Calu3 (cell line): ENCODE results near the gene IL6. TPM values are rescaled to one million over a fixed set of nuclear protein-coding genes. Genes with fewer than 3 reads are reported as not detected.
"Not testable (repeated sequence)": the region's sequence is repeated elsewhere in the genome, so short reads cannot be mapped to it uniquely, and the experiment has no call there.

Experiments
- BruUV-seq: library from RNA; stranded (reverse); fragments of 400-500 nt; replicated peaks from 2 replicates; lab custom pipeline; 2021; lab: Mats Ljungman, UMichigan
- CTCF ChIA-PET: fragments of 300-600 bp; sonication (Branson Sonifier 250); formaldehyde crosslinking; loops from one replicate; lab custom pipeline; 2022; ENCODE audit warnings: antibody characterized with exemption; lab: Charles Lee
- DNase-seq: peaks from one replicate; pipeline ENCODE4 v3.0.0; 2022
- H3K27ac Mint-ChIP-seq: one replicate; pipeline ENCODE4 v1.8.0; 2022; ENCODE audit warnings: mixed read lengths; ENCODE audit not compliant: unreplicated experiment
- H3K27me3 Mint-ChIP-seq: one replicate; pipeline ENCODE4 v1.8.0; 2022; ENCODE audit warnings: mixed read lengths; ENCODE audit not compliant: unreplicated experiment
- H3K36me3 Mint-ChIP-seq: one replicate; pipeline ENCODE4 v1.8.0; 2022; ENCODE audit warnings: mild to moderate bottlenecking, moderate library complexity, mixed read lengths; ENCODE audit not compliant: insufficient read depth, unreplicated experiment
- H3K4me1 Mint-ChIP-seq: one replicate; pipeline ENCODE4 v1.8.0; 2022; ENCODE audit warnings: mild to moderate bottlenecking, low read depth, mixed read lengths; ENCODE audit not compliant: unreplicated experiment
- H3K4me3 Mint-ChIP-seq: one replicate; pipeline ENCODE4 v1.8.0; 2022; ENCODE audit warnings: mild to moderate bottlenecking, low read depth, moderate library complexity, mixed read lengths; ENCODE audit not compliant: unreplicated experiment
- H3K9me3 Mint-ChIP-seq: one replicate; pipeline ENCODE4 v1.8.0; 2022; ENCODE audit warnings: low read depth, mixed read lengths; ENCODE audit not compliant: unreplicated experiment
- intact Hi-C: fragments of 100-400 bp; cut with micrococcal nuclease; formaldehyde crosslinking; loops from one replicate; pipeline ENCODE4 v1.10.0; 2022; ENCODE audit not compliant: unreplicated experiment
- total RNA-seq: library from RNA; stranded (reverse); gene quantifications from 2 replicates; pipeline ENCODE4 v1.2.3, GENCODE V29; 2022
- TF ChIP-seq, protein P1 (sequence below): fragments of 200-600 bp; IDR thresholded peaks from one replicate; pipeline ENCODE4 v1.8.0; 2022; ENCODE audit warnings: antibody characterized with exemption; ENCODE audit not compliant: unreplicated experiment

IL6 gene
- total RNA-seq, 1 experiment from 2014 or later = 20.7 TPM

DNA sequence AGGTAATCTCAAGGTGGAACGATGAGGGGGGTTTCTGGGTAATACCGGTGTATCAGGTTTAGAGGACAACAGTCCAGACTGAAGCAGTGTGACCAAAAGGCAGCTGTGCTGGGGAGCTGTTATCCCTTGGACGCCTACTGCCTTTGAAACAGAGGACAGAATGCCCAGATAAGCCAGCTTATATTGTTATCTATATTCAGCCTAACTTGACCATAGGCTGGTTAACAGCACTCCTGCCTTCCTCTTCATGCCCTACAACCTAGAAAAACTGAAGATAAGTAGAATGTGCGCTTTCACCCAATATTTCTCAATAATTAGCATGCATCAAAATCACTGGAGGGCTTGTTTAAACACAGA lies 44.9 kb downstream of the IL6 start:
- no peaks in the 10 kb centered on the region for H3K9me3 Mint-ChIP-seq
- no peak for DNase-seq
- CTCF ChIA-PET = interaction anchor here (0.9 to 1.1 kb wide), 2 partner anchors 39 to 352 kb away, joined by 3 read pairs; no protein-coding TSS in a partner anchor
- no peak overlapping the region for H3K27ac Mint-ChIP-seq
- peaks cover 32% of the 10 kb centered on the region for H3K27me3 Mint-ChIP-seq
- H3K4me1 Mint-ChIP-seq = no peaks in the 10 kb centered on the region
- BruUV-seq = no TSS peak
- TF ChIP-seq, protein P1, sequence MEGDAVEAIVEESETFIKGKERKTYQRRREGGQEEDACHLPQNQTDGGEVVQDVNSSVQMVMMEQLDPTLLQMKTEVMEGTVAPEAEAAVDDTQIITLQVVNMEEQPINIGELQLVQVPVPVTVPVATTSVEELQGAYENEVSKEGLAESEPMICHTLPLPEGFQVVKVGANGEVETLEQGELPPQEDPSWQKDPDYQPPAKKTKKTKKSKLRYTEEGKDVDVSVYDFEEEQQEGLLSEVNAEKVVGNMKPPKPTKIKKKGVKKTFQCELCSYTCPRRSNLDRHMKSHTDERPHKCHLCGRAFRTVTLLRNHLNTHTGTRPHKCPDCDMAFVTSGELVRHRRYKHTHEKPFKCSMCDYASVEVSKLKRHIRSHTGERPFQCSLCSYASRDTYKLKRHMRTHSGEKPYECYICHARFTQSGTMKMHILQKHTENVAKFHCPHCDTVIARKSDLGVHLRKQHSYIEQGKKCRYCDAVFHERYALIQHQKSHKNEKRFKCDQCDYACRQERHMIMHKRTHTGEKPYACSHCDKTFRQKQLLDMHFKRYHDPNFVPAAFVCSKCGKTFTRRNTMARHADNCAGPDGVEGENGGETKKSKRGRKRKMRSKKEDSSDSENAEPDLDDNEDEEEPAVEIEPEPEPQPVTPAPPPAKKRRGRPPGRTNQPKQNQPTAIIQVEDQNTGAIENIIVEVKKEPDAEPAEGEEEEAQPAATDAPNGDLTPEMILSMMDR = no peak
- H3K36me3 Mint-ChIP-seq = no peaks in the 10 kb centered on the region
- H3K4me3 Mint-ChIP-seq = no peak overlapping the region
- intact Hi-C loops = no loop called here

DNA sequence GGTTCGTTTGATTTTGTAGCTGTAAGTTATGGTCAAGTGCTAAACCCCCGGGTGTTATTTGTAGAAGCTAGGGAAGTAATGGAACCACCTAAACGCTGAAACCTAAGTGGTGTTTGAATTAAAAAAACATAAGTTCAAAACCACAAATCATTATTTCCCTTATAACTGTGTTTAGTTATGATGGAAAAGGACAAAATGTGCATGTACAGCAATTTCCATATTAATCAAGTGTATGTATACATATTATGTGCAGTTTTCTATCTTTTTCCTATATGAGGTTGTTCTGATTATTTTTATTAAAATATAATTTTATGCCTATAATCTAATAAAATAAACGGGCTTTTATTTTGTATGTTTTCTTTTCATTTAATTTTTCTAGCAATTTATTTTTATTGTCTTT lies 45.9 kb downstream of the IL6 start:
- no TSS peak for BruUV-seq
- DNase-seq = no peak
- no peaks in the 10 kb centered on the region for H3K4me1 Mint-ChIP-seq
- no peaks in the 10 kb centered on the region for H3K9me3 Mint-ChIP-seq
- no peak overlapping the region for H3K4me3 Mint-ChIP-seq
- peaks cover 22% of the 10 kb centered on the region for H3K27me3 Mint-ChIP-seq
- H3K27ac Mint-ChIP-seq = no peak overlapping the region
- TF ChIP-seq, protein P1 = no peak
- CTCF ChIA-PET = interaction anchor here (0.9 kb wide), 1 partner anchor 351 kb away, joined by 3 read pairs; no protein-coding TSS in a partner anchor
- no peaks in the 10 kb centered on the region for H3K36me3 Mint-ChIP-seq
- intact Hi-C loops = no loop called here

GRCh38 chr7:22776964-22777363 lies 50.0 kb downstream of the IL6 start:
- CTCF ChIA-PET = interaction anchor here (0.5 kb wide), 1 partner anchor 211 kb away, joined by 3 read pairs; no protein-coding TSS in a partner anchor
- DNase-seq = no peak
- H3K9me3 Mint-ChIP-seq = no peaks in the 10 kb centered on the region
- no peaks in the 10 kb centered on the region for H3K36me3 Mint-ChIP-seq
- H3K4me1 Mint-ChIP-seq = no peaks in the 10 kb centered on the region
- no peak overlapping the region for H3K4me3 Mint-ChIP-seq
- peaks cover 3% of the 10 kb centered on the region for H3K27me3 Mint-ChIP-seq
- intact Hi-C loops = no loop called here
- TF ChIP-seq, protein P1 = no peak
- no peak overlapping the region for H3K27ac Mint-ChIP-seq
- BruUV-seq = no TSS peak

- DNase-seq, H3K36me3 Mint-ChIP-seq, BruUV-seq, H3K27ac Mint-ChIP-seq, H3K4me3 Mint-ChIP-seq, H3K9me3 Mint-ChIP-seq, H3K4me1 Mint-ChIP-seq, intact Hi-C loops, H3K27me3 Mint-ChIP-seq: not testable (repeated sequence)
- CTCF ChIA-PET = interaction anchor here (0.7 kb wide), 1 partner anchor 233 kb away, joined by 6 read pairs; no protein-coding TSS in a partner anchor
Observed at GRCh38 chr7:22779730-22780323, 52.8 kb downstream of the IL6 start.

DNA sequence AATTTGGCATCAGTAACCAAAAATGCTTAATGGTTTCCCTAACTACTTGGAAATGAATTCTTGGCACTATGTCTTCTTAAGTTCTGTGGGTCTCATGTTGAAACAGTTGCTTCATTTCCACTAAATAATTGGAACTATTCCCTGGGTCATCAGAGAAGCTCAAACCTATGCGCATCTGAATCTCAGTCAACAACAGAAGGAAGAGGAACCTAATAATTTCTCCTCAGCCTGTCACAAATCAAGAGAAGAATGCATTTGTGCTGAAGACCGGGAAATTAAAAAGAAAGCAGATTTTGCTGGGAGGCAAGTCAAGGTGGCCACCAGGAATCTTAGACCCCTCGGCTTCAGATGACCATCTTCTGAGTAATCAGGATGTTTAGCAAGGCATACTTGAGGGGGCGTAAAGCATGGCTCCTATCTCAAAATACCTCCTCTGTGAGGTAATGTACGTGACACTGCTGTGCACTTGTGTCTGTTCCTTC lies 54.3 kb downstream of the IL6 start:
- DNase-seq = no peak
- Mint-ChIP-seq H3K4me3 (no peak overlapping the region), H3K4me1 (peaks cover 12% of the 10 kb centered on the region), H3K36me3 (no peaks in the 10 kb centered on the region), H3K9me3 (no peaks in the 10 kb centered on the region), H3K27me3 (no peaks in the 10 kb centered on the region), H3K27ac (no peak overlapping the region)
- intact Hi-C loops = no loop called here
- BruUV-seq = no TSS peak
- CTCF ChIA-PET = interaction anchor here (1.1 to 2.4 kb wide), 2 partner anchors 23 to 216 kb away, joined by 3 to 8 read pairs; no protein-coding TSS in a partner anchor
- TF ChIP-seq, protein P1 = no peak
